A673 (cell line): ENCODE data around the gene ACTN4.

Source experiments
- EZH2 ChIP-seq: fragments of 200-600 bp; sonication (generic); IDR thresholded peaks from 2 replicates; pipeline ENCODE4 v1.6.1; 2017; ENCODE audit warnings: borderline replicate concordance, low read depth, mild to moderate bottlenecking, mixed read lengths, antibody characterized with exemption, low read length; ENCODE audit not compliant: poor library complexity, severe bottlenecking
- TF ChIP-seq, protein P1 (sequence below): fragments of 300-800, 200-600 bp; sonication (generic); conservative IDR thresholded peaks from 2 replicates; pipeline ENCODE4 v1.5.1; 2017; ENCODE audit warnings: low read depth, mild to moderate bottlenecking, antibody characterized with exemption, low read length, moderate library complexity, mixed read lengths

DNA sequence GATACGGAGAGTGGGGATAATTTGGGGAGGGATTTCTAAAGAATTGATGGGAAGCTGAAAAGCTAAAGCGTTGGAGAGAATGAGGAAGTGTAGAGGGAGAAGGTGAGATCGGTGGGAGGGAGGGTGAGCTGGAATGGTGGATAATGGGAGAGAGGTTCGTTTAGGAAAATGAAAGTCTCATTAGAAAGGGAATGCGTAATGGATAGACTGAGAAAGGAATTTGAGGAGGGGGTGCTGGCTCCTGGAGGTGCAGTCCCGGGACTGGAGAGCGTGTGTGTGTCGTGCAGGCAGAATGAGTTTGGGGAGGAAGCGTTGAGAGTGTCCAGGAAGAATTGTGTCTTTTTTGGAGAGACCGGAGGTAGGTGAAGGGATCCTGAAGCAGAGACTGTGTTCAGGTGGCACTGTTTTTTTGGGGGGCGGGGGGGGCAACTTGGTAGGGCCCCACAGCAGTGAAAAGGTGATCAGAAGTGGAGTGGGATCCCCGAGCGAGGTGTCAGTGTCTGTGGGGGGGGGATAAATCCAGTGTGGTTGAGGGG lies 1.4 kb downstream of the ACTN4 start:
- TF ChIP-seq, protein P1, sequence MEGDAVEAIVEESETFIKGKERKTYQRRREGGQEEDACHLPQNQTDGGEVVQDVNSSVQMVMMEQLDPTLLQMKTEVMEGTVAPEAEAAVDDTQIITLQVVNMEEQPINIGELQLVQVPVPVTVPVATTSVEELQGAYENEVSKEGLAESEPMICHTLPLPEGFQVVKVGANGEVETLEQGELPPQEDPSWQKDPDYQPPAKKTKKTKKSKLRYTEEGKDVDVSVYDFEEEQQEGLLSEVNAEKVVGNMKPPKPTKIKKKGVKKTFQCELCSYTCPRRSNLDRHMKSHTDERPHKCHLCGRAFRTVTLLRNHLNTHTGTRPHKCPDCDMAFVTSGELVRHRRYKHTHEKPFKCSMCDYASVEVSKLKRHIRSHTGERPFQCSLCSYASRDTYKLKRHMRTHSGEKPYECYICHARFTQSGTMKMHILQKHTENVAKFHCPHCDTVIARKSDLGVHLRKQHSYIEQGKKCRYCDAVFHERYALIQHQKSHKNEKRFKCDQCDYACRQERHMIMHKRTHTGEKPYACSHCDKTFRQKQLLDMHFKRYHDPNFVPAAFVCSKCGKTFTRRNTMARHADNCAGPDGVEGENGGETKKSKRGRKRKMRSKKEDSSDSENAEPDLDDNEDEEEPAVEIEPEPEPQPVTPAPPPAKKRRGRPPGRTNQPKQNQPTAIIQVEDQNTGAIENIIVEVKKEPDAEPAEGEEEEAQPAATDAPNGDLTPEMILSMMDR, result no peak
- no peak for TF ChIP-seq EZH2
